SIG-M5 (cell line): ENCODE data around the gene S100A16.
A peak's percentile ranks its signal among the peaks of the same experiment; 100 is the strongest.
"Not testable (repeated sequence)": the region's sequence is repeated elsewhere in the genome, so short reads cannot be mapped to it uniquely, and the experiment has no call there.

ENCODE experiments used
- DNase-seq: peaks from one replicate; lab custom pipeline; 2025; lab: John Stamatoyannopoulos, UW

Gene S100A16, protein sequence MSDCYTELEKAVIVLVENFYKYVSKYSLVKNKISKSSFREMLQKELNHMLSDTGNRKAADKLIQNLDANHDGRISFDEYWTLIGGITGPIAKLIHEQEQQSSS

DNA sequence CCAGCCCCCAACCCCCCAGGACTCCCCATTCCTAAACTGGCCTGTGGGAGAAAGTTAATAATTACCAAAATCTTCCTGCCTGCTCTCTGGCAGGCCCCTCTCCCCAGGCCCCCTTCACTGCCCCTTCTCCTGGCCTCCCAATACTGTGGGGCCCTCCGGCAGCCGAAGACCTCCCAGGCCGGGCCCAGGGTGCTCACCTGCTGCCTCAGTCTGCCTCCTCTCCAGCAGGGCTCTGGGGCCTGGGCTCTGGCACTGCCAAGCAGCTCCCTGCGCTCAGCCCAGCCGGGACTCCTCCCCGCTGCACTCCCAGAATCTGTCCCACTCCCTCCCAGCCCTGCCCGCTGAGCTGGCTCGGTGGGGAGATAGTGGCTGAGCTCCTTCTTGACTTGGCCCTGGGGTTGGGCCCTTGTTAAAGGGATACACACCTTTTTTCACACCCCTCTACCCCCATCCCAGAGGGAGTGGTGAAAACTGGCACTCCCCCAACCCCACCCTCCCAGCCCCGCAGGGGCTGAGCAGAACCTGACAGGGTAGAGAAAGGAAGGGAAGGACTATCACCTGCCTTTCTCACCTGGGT is at the start of gene S100A16:
TSS of gene S100A16 (minus strand) at position 383 of the 577 bp plus-strand sequence. CDS start 4,986 bp downstream, outside the sequence.
- DNase-seq = no peak

DNA sequence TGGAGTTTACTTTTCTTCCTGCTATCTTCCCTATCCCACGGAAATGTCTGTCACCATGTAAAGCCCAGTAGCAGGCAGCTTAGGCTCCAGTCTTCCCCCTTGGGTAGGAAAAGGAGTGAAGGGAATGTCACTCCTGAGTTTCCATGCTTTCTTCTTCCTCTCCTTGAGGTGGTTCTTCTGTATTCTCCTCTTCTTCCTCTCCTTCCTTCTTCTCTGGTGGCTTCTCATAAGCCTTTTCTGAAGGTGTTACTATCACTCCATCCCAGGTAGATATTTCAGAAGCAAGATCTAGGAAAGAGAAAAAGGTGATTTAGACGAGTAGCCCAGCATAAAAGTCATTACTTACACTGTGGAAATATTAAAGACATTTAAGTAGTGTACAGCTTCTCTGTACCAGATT is 49.3 kb upstream of the S100A16 start:
- no peak for DNase-seq

DNA sequence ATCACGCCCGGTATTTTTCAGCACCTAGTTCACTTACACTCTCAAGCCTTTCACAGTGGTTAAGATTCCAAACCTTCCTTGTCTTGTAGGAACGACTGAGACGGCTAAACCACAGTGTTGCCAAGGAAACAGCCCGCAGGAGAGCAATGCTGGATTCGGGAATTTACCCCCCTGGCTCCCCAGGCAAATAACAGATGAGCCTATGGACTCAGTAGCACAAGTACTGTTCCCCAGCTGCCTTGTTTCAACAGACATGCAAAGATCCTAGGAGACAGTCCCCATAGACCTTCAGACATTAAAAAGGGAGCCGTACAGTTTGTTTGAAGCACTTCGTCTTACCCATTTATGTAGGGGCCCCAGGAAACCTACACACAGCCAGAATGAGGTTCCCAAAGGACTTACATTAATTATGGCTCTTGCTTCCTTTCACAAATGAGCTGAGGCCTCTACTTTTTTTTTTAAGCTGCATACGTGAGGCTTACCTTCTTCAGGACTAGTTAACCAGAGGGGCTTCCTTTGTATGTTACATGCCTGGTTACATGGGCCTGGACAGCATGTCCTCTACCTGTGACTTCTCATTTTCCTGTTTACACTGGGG is 48.3 kb upstream of the S100A16 start:
- no peak for DNase-seq

DNA sequence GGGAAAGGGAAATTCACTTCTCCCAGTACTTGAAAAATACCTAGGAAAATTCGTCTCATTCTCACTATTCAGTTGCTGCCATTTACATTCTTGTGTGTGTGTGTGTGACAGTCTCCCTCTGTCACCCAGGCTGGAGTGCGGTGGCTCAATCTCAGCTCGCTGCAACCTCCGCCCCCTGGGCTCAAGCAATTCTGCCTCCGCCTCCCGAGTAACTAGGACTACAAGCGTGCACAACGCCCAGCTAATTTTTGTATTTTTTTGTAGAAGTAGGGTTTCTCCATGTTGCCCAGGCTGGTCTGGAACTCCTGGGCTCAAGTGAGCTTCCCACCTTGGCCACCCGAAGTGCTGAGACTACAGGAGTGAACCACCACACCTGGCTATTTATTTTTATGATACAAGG is 46.7 kb upstream of the S100A16 start:
- DNase-seq = no peak

DNA sequence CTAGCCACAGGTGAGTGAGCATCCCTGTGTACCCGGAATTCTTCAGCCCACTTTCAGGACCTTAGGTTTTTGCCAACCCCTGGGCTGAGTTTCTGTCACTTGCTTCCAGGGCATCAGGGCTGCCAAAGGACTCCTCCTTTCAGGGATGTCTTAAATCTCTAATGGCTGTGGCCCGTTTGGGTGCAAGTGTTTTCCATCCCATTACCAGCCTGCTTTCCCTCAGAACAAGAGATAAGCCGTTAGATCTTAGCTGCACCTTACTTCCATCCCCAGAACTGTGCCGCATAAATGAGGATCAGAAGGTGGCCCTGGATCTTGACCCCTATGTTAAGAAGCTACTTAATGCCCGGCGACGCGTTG is 46.2 kb upstream of the S100A16 start:
- DNase-seq = no peak

DNA sequence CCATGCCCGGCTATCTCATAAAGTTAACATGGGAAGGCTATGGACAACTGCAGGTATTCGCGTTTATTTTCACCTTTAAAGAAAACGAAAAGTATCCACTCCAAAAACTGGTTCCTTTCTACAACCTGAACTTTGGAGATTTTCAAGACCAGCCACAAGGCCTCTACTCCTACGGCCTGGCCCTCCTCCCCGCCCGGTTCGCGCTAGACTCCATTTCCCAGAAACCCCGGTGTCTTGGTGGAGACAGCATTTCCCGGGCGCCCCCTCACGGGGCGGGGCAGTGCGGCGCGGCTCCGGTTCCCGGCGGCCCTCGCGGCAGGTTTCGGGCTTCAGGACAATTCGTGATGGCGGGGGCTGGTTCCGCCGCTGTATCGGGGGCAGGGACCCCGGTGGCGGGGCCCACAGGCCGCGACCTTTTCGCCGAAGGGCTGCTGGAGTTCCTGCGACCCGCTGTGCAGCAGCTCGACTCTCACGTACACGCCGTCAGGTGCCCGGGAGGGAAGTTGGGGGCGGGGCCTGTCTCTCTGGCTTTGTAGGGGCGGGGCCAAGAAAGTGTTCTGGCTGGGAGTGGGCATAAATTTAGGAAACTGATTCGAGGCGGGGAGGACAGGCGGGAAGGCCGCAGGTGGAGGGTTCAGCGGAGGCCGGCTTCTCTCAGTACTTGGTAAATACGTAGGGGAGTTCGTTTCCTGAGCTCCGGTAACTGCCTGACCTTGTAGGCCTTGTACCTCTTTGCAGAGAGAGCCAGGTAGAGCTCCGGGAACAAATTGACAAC is 45.6 kb upstream of the S100A16 start, which contains the start of gene SNAPIN:
TSS of gene SNAPIN (plus strand) at position 304 of the 775 bp plus-strand sequence. CDS start at position 345, 41 bp downstream.
- DNase-seq = peak; percentile 41

DNA sequence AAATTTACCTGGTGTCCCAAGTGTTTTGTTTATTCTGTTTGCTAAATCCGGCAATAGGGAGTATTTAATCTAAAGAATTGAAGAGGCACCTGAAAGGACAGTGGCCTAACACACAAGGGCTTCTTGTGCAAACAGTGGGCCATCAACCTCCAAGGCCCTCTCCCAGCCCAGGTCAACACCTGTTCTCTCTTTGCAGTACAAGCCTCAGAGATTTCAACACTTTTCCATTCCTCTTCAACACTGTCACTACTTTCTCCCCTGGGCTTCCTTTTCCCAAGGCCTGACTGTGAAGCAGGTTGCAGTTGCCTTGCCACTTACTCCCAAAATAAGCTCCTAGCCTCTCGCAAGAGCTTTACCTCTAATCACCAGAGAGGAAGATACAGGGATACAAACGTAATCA is 42.4 kb upstream of the S100A16 start:
- DNase-seq = no peak

DNA sequence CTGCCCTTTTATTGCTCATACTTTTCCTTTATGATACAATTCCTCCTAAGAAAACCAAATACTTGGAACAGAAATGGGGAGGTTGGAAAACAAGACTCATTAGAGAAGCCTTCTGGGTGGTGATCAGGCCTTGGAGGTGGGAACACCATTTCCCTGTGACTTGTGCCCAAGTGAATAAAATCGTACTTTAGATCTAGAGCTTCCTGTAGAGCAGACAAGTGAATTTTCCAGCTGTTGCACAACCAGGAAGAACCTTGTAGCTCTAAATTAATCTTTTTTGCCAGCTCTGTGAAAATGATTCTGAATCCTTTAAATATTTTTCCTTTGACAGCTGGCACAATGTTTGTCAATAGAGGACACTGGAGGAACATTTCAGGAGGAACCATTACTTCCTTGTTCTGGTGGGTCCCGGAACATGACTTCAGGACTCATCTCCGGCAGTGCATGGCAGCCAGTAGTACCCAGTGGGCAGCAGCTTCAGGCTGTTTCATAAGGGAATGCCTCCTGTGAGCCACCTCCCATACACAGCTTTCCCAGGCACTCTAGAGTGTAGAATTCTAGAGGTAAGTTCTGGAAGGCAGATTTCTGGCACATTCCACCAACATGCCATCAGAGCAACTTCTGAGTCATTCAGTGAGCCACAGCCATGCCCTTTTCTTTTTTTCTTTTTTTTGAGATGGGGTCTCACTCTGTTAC is 40.0 kb upstream of the S100A16 start:
- DNase-seq = no peak

DNA sequence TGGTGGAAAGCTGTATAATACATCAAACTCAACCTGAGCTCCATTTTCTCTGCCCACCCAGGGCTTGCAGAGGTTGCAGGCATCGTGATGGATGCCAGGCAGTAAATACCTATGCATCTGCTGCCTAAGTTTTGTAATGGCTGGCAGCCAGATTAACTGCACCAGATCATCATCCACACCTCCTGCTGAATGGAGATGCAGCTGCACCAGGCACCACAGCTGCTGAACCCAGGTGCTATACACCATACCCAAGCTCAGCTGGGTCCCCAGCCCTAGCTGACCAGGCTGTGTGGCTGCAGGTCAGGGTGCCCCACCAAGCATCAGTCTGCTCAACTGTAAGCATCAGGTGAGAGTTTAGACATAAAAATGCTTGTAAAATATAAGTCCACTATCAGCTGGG is 38.8 kb upstream of the S100A16 start:
- no peak for DNase-seq

DNA sequence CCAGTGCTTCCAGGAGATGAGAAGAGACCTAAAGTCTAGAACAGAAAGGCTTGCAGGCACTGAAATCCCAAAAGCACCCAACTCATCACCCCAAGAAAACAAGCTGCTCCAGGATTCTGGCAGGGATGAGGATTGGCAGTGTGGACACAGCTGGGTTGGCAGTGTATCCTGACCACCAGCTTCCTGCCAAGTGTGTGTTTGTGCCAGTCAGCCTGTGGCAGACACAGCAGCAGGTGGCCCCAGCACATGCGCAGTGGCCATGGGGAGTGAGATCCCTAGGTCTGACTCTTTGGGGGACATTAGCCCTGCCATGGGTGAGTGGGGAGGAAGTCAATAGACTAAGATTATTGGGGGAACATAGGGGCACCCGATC is 36.9 kb upstream of the S100A16 start:
- no peak for DNase-seq

DNA sequence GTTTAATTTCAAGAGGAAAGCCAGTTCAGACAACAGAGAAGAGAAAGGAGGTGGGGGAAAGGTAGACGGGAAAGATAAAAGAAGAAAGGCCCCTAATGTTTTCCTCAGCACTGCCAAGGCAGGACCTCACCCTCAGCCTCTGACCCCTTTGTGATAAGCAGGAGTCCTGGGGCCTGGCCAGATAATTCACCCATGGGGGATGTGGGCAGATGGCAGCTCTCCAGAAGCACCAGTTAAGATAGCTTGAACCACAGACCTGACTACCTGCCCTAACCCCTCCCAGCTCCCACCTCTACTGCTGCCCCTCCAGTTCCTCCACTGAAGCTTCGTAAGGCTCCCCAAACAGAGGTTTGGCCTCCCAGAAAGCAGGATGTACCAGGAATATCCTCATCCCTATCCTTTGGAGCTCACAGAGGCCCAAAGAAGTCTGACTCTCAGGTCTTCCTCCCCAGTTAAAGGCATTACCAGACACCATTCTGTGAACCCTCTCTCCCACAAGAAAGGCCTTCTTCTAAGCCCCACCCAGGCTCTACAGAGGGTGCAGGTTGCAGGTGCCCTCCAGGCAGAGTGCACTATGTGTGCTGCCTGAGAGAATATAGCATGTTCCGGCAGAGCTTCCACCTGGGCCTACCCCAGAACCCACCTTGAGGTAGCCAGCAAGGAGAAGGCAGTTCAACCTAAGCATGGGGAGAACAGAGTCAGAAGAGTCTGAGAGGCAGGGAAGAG is 36.4 kb upstream of the S100A16 start:
- no peak for DNase-seq

DNA sequence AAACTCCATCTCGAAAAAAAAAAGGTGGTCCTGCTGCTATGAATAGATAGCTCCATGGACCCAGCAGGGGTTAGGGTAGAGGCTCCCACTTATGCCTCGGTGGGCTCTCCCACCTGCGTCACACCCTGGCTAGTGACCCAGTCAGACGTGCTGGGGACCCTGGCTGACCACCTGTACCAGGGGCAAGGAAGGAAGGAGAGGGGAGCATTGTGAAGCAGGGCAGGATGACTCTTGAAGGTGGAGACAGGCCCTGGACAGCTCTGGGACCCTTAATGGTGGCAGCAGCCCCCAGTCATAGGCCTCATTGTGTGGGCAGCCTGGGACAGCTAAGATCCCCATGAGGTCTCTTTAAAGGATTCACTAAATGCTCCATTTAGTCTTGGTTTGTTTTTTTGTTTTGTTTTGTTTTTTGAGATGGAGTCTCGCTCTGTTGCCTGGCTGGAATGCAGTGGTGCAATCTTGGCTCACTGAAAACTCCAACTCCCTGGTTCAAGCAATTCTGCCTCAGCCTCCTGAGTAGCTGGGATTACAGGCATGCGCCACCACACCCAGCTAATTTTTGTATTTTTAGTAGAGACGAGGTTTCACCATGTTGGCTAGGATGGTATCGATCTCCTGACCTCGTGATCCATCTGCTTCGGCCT is 35.2 kb upstream of the S100A16 start:
- DNase-seq = no peak

DNA sequence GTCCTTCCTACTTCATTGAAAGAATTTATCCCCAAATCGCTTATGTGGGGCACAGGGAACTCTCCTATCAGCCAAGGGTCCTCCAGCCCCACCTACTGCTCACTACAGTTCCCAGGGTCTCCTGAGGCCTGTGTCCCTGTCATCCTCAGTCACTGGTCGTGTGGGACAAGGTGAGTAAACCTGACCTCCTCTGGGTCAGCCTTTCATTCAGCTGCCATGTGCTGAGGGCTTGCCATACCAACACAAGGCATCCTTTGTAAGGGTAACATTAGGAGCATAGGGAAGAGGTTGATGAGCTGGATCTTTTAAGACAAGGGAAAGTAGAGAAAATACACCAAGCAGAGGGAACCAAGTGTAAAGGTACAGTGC is 34.4 kb upstream of the S100A16 start:
- DNase-seq = no peak

DNA sequence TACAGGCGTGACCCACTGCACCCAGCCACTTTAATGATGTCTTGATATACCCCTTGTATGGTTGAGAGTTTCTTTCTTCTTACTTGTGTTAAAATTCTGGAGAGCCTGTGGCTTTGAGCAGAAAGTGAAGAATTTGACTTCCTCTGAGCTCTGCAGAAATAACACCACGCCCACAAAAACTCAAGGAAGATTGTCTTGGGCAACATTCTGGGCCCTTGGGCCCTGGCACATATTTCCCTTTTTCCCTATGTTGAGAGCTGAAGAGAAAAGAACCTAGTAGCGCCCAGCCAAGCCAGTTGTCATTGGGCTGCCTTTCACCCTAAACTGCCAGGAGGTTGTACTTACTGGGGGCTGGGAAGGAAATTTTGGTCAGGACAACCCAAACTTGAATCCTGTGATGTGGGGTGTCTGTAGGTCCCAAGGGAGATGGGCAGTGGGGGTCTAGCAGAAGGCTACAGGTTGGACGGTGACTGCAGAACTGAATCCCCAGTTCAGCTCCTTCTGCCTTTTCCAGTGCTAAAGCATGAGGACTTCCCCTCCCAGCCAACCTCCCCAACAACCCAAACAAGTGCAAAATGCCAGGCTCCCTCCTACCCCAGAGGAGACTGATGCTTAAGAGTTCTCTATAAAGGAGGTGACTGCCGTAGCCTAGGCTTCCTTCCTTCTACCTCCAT is 33.9 kb upstream of the S100A16 start:
- no peak for DNase-seq

DNA sequence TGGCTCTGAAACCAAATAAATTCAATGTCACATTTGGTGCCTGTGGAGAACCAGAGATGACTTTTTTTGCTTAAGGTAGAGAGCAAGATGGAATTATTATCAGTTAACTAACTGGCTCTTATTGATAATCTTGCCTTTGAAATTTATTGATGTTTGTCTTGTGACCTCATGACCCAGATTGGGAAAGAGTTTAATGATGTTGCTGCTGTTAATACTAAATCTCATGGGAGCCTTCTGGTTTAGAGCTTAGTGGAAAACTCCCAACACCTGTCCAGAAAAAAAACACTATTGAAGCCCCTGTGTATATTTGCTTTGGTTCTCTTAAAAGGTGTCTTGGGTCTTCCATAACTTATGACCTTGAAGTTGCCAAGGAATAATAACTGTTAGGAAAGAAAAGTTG is 30.9 kb upstream of the S100A16 start:
- DNase-seq = no peak

DNA sequence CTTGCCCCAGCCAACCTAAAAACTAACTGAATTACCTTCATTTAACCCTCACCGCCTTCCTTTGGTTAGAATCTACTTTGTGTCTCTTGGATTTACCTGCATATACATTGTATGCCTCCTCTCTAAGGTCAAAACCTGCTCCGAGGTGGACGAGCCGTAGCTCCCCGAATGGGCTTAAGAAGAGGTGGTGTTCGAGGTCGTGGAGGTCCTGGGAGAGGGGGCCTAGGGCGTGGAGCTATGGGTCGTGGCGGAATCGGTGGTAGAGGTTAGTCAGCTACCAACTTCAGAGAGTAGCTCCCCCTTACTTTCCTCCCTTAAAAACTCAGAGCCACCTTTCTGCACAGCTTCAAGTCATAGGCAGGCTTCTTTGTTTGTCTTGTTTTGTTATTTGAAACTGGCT is 30.2 kb upstream of the S100A16 start:
- no peak for DNase-seq

DNA sequence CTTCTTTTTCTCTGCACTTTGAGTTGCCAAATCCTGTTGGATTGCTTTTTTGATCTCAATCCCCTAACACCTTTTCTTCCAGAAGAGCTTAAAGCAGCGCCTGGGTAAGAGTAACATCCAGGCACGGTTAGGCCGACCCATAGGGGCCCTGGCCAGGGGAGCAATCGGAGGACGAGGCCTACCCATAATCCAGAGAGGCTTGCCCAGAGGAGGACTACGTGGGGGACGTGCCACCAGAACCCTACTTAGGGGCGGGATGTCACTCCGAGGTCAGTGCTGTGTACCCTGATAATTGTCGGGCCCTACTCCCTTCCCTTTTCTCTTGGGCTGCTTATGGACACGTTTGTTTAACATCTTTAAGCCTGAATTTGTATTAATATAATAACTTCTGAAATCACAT is 29.2 kb upstream of the S100A16 start:
- no peak for DNase-seq

DNA sequence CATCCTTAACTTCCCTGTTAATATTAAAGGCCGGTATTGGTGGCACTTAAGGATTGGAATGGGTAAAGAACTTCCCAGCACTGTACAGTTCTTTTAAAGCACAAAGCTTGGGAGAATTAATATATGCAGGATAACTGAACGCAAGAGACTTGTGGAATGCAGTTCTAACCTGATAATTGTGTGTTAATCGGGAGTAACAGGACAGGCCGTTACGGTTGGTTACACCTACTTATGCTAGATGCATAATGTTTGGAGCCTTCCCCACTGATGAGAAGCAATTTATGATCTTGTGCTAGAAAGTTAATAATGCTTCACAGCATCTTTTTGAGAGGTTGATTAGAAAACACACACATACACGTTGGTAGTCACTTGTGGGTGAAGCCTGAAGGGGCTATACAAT is 27.9 kb upstream of the S100A16 start:
- DNase-seq = no peak

DNA sequence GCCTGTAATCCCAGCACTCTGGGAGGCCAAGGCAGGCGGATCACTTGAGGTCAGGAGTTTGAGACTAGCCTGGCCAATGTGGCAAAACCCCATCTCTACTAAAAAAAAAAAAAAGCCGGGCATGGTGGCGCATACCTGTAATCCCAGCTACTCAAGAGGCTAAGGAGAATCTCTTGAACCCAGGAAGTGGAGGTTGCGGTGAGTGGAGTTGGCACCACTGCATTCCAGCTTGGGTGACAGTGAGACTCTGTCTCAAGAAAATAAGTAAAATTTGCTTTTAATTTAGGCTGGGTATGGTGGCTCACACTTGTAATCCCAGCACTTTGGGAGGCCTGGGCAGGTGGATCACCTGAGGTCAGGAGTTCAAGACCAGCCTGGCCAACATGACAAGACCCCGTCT is 27.3 kb upstream of the S100A16 start:
- not testable (repeated sequence) for DNase-seq

DNA sequence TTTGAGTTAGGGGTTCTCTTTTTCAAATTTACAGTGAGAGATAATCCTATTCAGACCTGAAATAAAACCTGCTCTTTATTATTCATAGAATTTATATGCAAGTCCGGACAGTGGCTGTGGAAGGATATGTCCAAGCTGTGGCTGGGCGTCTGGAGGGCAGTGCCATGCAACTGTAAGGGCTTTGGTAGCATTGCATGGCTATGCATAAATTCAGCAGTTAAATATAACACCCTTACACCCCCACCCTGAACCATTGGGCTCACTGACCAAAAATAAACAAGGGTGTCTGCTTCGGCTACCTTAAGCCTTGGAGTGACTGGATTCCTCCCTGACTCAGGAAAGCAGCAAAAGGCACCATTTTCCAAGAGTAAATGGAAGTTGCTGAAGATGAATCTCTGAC is 26.3 kb upstream of the S100A16 start:
- DNase-seq = no peak

DNA sequence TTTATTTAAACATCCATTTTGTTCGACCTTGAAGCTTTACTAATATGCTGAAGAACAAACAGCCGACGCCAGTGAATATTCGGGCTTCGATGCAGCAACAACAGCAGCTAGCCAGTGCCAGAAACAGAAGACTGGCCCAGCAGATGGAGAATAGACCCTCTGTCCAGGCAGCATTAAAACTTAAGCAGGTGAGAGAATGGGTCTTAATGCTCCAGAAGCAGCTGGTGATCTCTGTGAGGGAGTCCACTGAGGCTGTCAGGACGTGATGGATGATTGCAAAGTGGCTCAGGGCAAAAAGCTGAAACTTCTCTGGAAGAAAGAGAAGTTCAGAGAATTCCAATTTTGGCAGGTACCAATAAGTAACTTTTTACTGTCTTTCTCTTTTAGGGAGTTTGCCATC is 25.3 kb upstream of the S100A16 start:
- no peak for DNase-seq
